SKM-1 (cell line): ENCODE data around the gene ERBB4.
"Not testable (repeated sequence)": the region's sequence is repeated elsewhere in the genome, so short reads cannot be mapped to it uniquely, and the experiment has no call there.

Experiments used
- DNase-seq: peaks from one replicate; lab custom pipeline; 2025; ENCODE audit not compliant: unreplicated experiment; lab: John Stamatoyannopoulos, UW

The ERBB4 gene

DNA sequence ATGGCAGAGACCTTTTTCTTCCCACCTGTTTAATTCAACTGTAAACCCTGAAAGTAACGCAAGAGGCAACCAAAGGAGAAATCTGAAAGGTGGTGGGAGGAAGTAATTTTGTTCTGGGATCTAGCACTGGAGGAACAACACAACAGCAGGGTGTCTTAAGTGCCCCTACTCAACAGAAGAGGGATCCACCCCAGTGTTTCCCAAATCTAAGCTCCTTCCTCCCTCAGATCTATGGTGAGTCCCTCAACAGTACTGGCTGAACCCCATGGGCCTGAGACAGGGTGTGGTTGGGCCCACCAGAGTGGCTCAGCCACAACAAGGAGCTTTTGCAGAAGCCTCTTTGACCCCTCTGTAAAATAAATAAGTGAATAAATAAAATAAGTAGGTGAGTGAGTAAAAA lies 790.3 kb downstream of the ERBB4 start:
- DNase-seq: no peak

DNA sequence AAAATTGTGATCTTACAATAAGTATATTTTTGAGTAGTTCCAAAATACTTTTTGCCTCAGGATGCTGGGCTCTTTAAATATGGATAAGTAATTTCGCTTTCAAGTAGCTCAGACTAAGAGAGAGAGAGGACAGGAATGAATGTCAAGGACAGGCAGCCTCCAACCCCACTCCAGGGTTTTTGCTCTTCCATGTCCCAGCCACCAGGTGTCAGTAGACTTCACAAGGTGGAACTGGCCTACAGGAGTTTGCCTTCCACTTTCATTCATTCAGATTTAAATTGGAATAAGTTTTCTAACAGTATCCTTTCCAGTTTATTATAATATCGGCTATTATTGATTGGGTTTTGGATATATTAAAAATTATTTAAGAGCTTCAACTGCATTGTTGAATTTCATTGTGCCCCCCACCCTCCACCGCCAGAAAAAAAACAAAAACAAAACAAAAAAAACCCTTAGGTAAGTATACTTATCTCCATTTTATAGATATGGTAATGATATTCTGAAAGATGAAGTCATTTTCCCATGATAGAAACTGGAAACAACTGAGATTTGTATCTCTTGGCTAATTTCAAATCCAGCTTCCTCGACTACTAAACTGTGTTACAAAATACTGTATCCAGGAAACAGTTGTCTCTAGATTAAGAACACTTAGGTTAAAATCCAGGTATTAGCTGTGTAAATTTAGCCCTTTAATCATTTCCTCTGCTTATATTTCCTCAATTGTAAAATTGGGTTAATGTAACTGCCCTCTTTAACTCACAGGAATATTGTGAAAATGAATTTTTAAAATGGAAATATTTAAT lies 793.1 kb downstream of the ERBB4 start:
- peak; percentile 66 for DNase-seq

DNA sequence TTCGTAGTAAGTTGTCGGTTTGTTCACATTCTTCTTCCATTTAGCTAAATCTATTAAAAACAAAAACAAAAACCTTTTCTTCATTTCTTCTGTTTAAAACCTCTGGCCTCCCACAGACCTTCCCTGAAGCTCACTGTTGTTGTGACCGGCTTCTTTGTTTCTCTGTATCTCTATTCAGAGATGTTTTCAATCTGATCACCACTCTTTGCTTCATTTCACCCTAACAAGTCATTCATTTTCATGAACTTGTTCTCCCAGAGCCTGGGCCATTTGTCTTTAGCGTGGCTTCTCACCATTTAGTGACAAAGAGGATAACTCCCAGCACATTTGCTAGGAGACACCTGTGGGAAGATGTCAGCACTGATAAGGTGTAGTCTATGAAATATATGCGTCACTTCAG lies 794.2 kb downstream of the ERBB4 start:
- DNase-seq: no peak

DNA sequence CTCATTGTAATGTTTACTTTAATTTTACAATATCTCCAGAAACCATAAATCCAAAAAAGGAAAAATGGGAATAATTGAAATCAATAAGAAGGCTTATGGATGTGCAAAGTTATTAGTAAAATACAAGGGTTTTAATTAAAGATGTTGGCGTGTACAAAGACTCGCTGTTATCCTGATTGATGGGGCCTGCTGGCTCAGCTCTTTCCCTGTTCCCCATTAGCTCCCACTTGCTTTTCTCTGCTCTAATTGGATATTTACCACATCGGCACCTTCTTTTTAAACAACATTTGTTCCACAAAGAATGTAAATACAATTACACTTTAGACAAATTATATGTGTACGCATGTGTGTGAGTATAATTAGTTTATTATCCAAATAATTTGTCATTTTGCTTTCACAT lies 796.6 kb downstream of the ERBB4 start:
- no peak for DNase-seq

DNA sequence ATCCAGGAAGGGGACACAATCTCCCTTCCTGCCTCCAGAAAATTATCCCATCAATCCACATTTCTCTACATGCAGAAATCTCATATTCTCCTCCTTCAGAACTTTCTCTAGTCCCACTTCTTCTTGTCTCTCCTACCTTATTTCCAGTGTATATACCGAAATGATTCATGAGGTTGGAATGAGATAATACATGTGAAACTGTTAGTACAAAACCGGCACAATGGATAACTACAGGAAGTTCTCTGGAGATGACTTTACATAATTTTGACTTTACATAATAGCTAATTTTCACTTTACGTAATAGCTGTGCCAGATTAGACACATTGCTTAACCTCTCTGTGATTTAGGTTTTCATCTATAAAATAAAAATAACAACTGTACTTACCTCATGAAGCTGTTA lies 801.3 kb downstream of the ERBB4 start:
- DNase-seq: no peak

DNA sequence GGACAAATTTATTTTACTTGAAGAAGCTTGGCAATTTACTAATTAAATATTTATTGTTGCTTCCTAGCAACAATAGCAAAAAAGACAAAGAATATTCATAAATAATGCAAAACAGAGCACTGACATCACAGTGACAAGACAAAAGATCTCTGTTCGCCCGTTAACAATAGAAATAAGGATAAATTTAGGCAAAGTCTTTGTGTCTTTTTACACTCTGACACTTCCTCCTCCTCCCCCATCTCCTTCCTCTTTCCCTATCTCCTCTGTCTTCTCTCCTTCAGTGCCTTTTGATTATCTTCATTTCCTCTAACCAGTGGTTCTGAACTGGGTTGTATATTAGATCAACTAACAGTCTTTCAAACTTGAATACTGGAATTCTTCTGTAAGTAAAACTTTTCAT lies 808.4 kb downstream of the ERBB4 start:
- DNase-seq: peak; percentile 18

DNA sequence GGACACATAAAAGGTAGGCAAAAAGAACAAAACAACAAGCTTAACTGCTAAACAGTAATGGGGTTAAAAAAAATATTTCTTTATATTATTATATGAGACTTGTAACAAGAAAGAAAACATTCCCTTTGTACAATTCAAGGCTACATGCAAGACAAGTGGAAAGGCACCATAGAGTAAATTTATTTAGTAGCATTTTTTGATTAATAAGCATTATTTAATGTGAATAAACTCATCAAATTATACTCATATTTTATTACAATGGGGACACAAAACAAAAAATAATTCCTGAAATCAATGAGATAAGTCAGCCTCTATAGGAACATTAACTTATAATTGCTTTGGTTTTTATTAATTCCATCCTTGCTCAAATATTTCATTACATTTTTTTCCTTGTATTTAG lies 809.2 kb downstream of the ERBB4 start:
- DNase-seq: no peak

DNA sequence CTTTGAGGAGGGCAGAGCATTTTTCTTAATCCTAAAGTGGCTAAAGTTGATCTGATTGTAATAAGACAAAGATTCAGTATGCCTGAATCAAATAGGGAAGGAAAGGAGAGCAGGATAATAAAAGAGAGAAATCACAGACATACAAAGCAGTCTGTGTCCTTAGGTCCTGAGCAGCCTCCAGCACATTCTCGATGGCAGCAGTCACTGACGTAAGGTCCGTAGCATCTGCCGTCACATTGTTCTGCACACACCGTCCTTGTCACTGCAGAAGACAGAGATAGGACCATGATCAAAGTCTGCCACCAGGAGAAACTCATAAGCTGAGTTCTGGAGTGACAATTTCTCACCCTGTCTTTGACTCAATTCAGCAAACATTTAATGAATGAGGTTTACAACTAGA lies 813.7 kb downstream of the ERBB4 start:
- no peak for DNase-seq

DNA sequence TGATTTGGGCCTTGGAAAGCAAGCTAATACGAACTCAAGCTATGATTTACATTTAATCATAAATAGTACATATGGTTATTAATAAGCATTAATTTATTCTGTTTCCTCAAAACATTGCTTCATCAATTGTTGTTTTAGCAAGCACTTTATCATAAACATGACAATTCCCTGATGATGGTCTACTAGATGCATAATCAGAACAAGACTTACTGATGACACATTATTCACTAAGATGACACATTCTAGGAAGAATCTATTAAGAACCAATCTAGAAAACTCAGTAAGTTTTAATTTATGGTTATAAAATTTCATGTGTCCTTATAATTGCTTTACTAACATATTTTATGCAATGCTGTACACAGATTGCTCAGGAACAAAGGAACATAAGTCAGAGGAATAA lies 815.2 kb downstream of the ERBB4 start:
- no peak for DNase-seq

DNA sequence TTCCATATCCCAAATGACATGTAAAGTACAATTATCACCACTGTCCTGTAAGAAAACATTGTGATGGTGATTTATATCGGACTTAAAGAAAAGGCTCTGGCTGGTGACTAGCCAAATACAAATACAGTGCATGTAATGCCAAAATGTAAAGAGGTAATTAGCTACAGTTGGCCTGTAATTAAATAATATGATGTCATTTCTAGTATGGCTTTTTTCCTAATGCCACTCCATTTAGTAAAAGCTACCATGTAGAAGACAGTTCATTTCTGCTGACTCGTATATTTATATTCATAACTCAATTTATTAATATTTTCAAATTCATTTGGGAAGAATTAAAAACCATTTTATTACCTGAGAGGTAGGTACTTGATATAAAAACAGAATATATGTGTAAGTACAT lies 815.7 kb downstream of the ERBB4 start:
- DNase-seq: no peak

DNA sequence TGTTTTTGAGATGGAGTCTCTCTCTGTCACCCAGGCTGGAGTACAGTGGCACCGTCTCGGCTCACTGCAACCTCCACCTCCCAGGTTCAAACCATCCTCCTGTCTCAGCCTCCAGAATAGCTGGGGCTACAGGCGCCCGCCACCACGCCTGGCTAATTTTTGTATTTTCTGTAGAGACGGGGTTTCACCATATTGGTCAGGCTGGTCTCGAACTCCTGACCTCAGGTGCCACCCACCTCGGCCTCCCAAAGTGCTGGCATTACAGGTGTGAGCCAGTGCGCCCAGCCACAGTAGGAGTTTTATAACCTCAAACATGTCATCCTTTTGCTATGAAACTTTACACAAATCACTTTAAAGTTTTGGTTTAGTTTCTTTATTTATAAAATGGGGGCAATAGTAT lies 816.7 kb downstream of the ERBB4 start:
- not testable (repeated sequence) for DNase-seq

DNA sequence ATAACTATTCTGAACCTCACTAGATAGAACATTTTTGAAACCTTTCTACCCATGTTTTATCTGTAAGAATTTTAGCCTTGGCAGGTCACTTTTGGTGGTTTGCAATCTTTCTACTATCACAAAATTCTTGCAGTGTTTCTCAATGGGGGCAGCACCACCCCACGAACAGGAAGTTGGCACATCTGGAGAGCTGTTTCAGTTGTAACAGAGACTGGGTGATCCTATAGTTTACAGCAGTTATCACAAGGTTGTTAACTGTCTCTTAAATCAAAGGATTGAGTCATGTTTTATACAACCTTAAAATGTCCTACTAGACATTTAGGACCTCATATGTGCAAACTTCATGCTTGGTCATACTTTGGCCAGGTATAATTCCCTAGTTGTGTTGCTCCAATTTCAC lies 829.2 kb downstream of the ERBB4 start:
- DNase-seq: peak; percentile 13

DNA sequence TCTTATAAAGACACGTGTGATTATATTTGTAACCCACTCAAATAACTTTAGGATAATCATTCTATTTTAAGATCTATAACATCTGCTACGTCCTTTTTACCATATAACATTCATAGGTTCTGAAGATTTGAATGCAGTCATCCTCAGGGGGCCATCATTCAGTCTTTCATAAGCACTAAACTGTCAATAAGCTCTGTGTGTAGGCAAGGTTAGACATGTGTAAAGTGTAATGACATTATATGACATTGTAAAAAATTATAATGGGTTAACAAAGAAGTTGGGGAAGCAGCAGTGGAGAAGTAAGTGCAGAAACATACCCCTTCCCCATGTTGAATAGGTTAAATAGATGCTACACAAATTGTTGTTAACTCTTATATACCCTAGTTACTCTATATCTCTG lies 845.9 kb downstream of the ERBB4 start:
- DNase-seq: no peak

DNA sequence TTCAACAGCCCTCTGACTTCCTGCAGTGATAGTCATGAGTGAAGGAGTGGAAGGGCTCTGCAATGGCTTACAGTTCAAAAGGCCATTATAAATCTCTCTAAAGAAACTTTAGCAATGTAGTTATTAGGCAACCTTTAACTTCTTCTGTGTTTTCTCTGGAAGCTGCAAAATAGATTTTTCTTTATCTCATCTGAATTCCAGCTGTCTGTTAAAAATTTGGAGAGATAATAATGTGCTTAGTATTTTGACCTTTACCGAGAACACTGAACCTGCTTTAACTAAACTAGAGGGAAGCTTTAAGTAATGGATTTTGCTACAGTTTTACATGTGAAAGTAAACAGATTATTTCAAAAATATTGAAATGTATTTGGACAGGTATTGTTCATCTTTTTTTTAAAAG lies 847.9 kb downstream of the ERBB4 start:
- no peak for DNase-seq

DNA sequence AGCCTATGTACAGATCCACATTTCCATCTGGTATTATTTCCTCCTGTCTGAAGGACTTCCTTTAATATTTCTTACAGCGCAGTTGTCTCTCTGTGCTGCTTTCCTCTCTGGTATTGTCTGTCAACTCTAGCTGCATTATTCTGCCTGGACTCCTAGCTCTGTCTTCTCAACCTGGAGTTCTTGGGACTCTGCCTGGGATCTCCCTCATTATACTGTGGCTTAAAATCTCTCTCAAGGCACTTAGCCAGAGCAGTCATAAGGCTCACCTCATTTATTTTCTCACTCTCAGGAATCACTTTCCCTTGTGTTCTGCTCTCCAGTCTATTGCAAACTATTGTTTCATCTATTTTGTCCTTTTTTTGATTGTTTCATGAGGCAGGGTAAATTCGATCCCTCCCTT lies 850.4 kb downstream of the ERBB4 start:
- DNase-seq: no peak

DNA sequence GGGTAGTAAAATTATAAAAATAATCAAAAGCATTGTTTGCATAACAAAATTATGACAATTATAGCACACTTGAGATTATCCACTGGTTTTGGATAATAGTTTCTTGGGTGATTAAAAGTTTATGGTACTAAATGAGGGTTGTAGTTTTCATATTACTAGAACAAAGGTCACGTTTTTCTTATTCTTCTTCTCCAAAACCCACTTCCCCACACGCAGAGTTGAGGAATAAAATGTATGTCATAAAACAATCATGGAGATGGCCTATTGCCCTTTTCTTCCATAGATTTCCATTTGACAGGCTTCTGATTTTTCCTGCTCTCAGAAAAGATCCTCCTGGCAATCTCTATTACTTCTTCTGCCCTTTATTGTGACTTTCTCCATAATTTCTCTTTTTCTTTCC lies 863.9 kb downstream of the ERBB4 start:
- DNase-seq: no peak

DNA sequence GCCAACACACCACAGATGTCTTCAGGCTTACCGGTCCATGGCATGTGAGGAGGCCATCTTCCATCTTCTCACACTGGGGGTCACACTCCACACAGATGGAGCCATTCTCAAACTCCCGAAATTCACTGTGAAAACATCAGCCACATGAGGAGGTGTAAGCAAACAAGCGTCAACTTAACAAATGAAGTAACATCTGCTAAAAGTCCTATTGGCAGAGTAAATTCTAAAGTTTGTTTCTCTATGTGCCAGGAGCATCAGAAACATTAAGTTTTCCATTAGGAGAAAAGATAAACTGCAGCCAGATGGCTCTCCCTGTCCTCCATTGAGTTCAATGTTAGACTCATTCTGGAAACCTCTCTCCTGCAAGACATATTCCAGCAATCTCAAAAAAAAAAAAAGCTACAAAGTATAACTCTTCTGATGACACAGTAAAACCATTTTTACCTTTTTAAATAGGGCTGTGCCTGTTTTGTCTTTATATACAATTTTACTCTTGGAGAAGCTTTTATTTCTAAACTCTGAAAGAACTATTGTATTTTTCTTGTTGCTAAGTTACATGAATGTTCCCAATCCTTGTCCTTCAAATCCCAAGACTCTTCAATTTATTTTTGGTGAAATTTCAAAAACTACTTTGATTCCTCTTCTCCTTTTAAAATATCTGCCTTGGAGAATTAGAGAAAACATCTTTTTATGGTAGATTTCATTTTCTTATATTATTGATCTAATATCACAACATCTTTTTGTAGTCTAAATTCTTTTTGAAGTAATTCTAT lies 865.3 kb downstream of the ERBB4 start:
- DNase-seq: no peak

DNA sequence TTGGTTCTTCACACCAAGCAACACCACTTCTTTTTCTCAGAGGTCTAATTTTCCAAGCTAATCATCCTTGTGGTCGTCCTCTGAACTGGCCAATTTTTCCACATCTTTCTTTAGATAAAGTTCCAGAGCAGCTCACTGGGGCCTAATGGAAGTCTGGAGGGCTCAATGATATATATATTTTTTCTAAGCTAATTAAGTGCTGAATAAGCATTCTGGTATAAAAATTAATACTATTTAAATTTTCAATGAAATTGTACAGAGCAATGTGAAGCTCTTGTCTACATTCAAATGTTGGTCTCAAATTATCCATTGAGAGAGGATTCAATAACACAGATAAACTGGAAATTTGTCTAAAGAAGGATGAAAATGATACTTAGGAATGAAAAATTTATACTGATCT lies 866.6 kb downstream of the ERBB4 start:
- DNase-seq: no peak

DNA sequence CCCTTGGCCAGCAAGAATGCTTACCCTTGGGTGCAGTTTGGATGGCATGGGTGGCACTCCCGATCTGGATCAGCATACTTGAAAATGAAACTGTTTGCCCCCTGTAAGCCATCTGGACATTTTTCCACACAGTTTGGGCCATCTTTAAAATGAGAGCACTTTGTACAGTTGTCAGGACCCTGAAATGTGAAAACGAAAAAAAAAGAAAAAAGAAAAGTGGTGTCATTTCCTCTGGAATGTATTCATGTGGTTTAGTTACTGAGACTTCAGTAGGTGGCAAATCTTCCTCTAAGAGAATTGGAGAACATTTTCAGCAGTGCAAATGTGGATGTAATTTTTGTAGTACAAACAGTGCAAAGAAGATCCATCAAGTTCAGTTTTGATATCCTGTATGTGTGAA lies 873.3 kb downstream of the ERBB4 start:
- DNase-seq: no peak

DNA sequence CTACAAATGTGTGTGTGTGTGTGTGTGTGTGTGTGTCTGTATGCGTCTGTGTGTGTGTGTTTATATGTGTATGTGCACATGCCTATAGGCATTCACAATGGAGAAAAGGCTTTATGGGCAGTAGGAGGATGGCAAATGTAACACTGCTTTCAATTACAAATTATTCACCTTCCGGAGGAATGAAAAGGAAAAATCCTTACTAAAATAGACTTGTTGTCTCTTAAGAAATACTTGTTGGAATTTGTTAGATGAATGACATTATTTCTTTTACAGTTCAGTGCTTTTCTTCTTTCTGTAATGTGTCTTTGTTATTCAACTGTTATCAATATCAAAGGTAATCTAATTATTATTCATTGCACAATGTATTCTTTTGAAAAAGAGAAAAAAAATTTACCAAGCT lies 874.3 kb downstream of the ERBB4 start:
- no peak for DNase-seq

DNA sequence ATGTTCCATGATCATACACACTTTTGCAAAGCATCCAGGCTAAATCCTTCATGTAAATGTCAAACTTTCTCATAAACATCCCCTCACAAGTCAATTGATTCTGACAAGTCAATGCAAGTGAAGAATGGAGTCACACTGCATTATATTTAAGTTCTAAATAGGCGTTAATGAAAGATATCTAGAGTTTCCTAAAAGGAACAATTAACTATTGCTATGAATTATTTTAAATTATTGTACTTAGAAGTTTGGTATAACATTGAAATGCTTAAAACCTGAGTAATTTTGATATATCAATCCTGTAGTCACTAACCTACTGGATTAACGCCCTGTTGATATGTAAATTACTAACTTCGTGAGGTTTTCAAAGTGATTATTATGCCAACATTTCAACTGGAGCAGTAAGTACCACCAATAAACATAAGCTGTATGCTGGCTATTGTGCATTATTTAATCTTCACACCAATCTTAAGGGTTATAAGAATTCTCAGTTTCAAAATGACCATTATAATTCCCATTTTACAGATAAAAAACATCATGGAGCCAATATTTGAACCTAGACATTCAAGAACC lies 884.3 kb downstream of the ERBB4 start:
- no peak for DNase-seq

DNA sequence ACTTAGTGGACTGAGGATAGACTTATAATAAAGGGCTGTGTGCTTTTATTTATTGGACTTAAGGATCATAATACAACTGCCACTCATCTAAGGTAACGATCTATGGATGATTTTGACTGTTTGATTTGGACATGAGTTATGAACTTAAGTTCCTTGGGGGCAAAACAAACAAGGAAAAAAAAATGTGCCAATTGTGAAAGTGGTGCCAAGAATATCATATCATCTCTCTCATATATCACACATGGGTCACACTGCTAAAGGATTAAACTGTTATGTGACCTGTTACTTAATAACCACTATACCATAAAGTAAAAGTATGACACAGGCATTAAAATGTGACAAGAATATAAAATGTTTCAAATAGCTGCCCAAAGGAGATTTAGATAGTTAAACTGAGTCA lies 886.3 kb downstream of the ERBB4 start:
- no peak for DNase-seq
